Loucy (cell line): ENCODE measurements around the gene ZBED1.
"Not testable (repeated sequence)": the region's sequence is repeated elsewhere in the genome, so short reads cannot be mapped to it uniquely, and the experiment has no call there.

Experiments
- EZH2phosphoT487 ChIP-seq: fragments of 200-600 bp; IDR thresholded peaks from 2 replicates; pipeline ENCODE4 v1.6.1; 2018; ENCODE audit warnings: antibody characterized with exemption, mild to moderate bottlenecking, moderate library complexity, borderline replicate concordance
- TF ChIP-seq, protein P1 (sequence below): fragments of 200-600 bp; sonication (generic); conservative IDR thresholded peaks from 2 replicates; pipeline ENCODE4 v1.5.1; 2014; ENCODE audit warnings: mild to moderate bottlenecking, antibody characterized with exemption, low read length

DNA sequence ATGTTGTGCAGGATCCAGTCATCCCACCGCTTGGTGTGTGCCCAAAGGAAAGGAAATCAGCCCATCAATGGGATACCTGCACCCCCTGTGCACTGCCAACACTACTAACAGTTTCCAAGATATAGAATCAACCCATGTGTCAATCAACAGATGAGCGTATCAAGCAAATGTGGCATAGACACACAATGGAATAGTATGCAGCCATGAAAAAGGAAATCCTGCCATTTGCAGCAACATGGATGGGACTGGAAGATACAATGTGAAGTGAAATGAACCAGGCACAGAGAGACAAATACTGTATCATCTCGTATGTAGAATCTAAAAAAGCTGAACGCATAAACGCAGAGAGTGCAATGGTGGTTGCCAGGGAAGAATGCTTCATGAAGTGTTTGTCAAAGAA is 20.8 kb downstream of the ZBED1 start:
- TF ChIP-seq, protein P1, sequence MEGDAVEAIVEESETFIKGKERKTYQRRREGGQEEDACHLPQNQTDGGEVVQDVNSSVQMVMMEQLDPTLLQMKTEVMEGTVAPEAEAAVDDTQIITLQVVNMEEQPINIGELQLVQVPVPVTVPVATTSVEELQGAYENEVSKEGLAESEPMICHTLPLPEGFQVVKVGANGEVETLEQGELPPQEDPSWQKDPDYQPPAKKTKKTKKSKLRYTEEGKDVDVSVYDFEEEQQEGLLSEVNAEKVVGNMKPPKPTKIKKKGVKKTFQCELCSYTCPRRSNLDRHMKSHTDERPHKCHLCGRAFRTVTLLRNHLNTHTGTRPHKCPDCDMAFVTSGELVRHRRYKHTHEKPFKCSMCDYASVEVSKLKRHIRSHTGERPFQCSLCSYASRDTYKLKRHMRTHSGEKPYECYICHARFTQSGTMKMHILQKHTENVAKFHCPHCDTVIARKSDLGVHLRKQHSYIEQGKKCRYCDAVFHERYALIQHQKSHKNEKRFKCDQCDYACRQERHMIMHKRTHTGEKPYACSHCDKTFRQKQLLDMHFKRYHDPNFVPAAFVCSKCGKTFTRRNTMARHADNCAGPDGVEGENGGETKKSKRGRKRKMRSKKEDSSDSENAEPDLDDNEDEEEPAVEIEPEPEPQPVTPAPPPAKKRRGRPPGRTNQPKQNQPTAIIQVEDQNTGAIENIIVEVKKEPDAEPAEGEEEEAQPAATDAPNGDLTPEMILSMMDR = not testable (repeated sequence)
- TF ChIP-seq EZH2phosphoT487 = not testable (repeated sequence)
